ENCODE results near the gene AFG1L. TPM values are rescaled to one million over a fixed set of nuclear protein-coding genes. Genes with fewer than 3 reads are reported as not detected.

Gene AFG1L
- total RNA-seq, 1 donor from 2014 or later: 3.7 TPM

- Histone ChIP-seq H3K4me3 (no peak overlapping the region), H3K4me1 (peaks cover 96% of the 10 kb centered on the region), H3K9me3 (no peaks in the 10 kb centered on the region), H3K27ac (no peak overlapping the region), H3K27me3 (no peaks in the 10 kb centered on the region), H3K36me3 (peaks cover 0 to 42% of the 10 kb centered on the region in 2 donors)
- intact Hi-C loops (cut with DNase I): no loop called here
- no peak for DNase-seq (ENCODE audit: extremely low spot score in 2 of 2)
- no peak for TF ChIP-seq POLR2AphosphoS5 (IDR thresholded peaks at IDR 0.05; ENCODE audit: insufficient read depth in 1 of 2, low read depth in 1 of 2)
- no peak for TF ChIP-seq CTCF (IDR thresholded peaks at IDR 0.05)
Measured at GRCh38 chr6:108570517-108570916, 275.7 kb downstream of the AFG1L start.

DNA sequence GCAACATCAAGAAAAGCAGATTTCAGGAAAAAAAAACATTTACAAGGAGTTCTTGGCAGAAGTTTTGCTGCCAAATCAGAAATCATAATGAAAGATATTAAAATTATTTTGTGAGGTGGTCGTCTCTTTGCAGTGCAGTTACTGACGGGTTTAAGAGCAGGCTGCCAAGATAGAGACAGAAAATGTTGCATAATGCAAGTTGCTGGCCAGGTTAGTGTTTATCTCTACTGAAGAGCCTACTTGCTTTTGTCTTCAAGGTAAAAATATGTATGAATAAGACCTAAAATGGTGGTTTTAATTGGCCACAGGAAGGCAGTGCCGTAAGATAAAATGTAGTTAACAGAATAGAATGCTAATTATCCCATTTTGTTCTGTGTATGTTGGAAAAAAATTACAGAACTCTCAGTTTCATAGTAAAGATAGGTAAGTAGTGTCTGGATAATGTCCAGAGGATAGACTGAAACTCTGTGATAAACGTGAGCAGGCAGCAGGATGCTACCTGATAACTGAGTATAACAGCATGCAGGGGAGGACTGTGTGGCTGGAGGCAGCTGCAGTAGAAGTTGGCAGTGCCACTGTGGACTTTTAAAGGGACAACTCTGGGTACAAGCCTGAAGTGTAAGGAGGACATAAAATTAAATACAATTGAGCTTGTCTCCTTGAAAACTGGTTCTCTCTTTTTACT lies 279.7 kb downstream of the AFG1L start:
- DNase-seq (ENCODE audit: extremely low spot score in 2 of 2): peak in 1 of 2 donors; percentile 44
- intact Hi-C loops (cut with DNase I): no loop called here
- Histone ChIP-seq H3K4me1 (peaks cover 96% of the 10 kb centered on the region), H3K4me3 (no peak overlapping the region), H3K27me3 (no peaks in the 10 kb centered on the region), H3K27ac (peak overlapping the region; percentile 78), H3K36me3 (peaks cover 0 to 30% of the 10 kb centered on the region in 2 donors), H3K9me3 (no peaks in the 10 kb centered on the region)
- TF ChIP-seq POLR2A (IDR thresholded peaks at IDR 0.05) (no peak), POLR2AphosphoS5 (IDR thresholded peaks at IDR 0.05; ENCODE audit: insufficient read depth in 1 of 2, low read depth in 1 of 2) (no peak), CTCF (IDR thresholded peaks at IDR 0.05) (no peak)

Small RNAs within 50 kb of the gene (small RNA-seq; reads per million reads assigned to genes)
- gene AL356121.1: not detected
- gene AL391646.1: not detected
- gene RNA5SP212: not detected
- gene RNU6-1144P: not detected
- not detected for gene RNU6-770P
- gene Z98742.2: not detected

Other genes with a start within 250 kb of the AFG1L start
- 34.4 TPM for gene OSTM1, start 220.3 kb upstream of the AFG1L start, total RNA-seq
- gene NR2E1, start 129.0 kb upstream of the AFG1L start, total RNA-seq: not detected
- 123 TPM for gene SNX3, start 34.0 kb upstream of the AFG1L start, total RNA-seq